ENCODE results near the gene INSC.

DNA sequence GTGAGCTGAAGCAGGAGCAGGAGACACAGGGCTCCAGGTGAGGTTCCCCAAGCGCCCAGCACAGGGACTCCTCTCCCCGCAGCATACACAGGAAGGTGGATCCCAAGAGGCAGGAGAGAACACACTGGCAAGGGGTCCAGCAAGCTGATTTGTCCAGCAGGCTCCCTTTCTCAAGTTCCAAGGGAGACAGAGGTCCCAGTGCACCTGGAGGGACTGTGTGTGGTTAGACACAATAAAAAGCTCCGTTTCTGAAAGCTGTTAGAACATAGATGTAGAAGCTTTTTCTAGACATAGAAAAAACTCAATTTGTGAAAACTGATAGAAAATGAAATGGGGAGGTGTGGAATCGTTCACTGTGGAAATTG lies 39.6 kb upstream of the INSC start:
- TF ChIP-seq SIN3A (IDR thresholded peaks at IDR 0.05; ENCODE audit: borderline replicate concordance, low read depth, low read length), result no peak
- no peak for TF ChIP-seq MAFK (conservative IDR thresholded peaks at IDR 0.05 in 1 of 2, IDR thresholded peaks at IDR 0.05 in 1 of 2; ENCODE audit: low read length in 2 of 2)
- TF ChIP-seq, protein P1, sequence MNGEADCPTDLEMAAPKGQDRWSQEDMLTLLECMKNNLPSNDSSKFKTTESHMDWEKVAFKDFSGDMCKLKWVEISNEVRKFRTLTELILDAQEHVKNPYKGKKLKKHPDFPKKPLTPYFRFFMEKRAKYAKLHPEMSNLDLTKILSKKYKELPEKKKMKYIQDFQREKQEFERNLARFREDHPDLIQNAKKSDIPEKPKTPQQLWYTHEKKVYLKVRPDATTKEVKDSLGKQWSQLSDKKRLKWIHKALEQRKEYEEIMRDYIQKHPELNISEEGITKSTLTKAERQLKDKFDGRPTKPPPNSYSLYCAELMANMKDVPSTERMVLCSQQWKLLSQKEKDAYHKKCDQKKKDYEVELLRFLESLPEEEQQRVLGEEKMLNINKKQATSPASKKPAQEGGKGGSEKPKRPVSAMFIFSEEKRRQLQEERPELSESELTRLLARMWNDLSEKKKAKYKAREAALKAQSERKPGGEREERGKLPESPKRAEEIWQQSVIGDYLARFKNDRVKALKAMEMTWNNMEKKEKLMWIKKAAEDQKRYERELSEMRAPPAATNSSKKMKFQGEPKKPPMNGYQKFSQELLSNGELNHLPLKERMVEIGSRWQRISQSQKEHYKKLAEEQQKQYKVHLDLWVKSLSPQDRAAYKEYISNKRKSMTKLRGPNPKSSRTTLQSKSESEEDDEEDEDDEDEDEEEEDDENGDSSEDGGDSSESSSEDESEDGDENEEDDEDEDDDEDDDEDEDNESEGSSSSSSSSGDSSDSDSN (CRISPR knock-in tag; IDR thresholded peaks at IDR 0.05), result no peak

Measured in HepG2 (cell line).